Upper lobe of right lung (tissue), 1 donor: ENCODE results near the gene NAA50. TPM values are rescaled to one million over a fixed set of nuclear protein-coding genes. Genes with fewer than 3 reads are reported as not detected.

Experiments
- ATAC-seq: fragments of 200-7000 bp; cut with Tn5 transposase; one replicate; pipeline ENCODE4 v1.9.1; 2020; ENCODE audit warnings: mild to moderate bottlenecking, moderate library complexity
- DNase-seq: peaks from one replicate; pipeline ENCODE4 v3.0.0-alpha.2; 2020
- H3K27ac ChIP-seq: fragments of 200-600 bp; one replicate; pipeline ENCODE4 v1.8.0; 2022
- H3K27me3 ChIP-seq: fragments of 200-600 bp; one replicate; pipeline ENCODE4 v1.8.0; 2022; ENCODE audit warnings: mild to moderate bottlenecking
- H3K36me3 ChIP-seq: fragments of 200-600 bp; one replicate; pipeline ENCODE4 v1.8.0; 2022
- H3K4me1 ChIP-seq: fragments of 200-600 bp; one replicate; pipeline ENCODE4 v1.8.0; 2022
- H3K4me3 ChIP-seq: fragments of 200-600 bp; one replicate; pipeline ENCODE4 v1.8.0; 2022; ENCODE audit warnings: mild to moderate bottlenecking
- H3K9me3 ChIP-seq: fragments of 200-600 bp; one replicate; pipeline ENCODE4 v1.8.0; 2022
- CTCF ChIP-seq: fragments of 200-600 bp; IDR thresholded peaks from one replicate; pipeline ENCODE4 v1.8.0; 2022; ENCODE audit warnings: antibody characterized with exemption
- intact Hi-C: fragments of 100-400 bp; cut with DNase I; formaldehyde crosslinking; loops from one replicate; pipeline ENCODE4 v1.11.0; 2022
- total RNA-seq: library from RNA; stranded (reverse); fragmentation: NEBNext Ultra II Directional; extraction: Animal tissue kit (Norgen Biotek cat#: 25700); gene quantifications from one replicate; pipeline ENCODE4 v1.2.1, GENCODE V29; 2021
- donor health status: DM: no; HTN: yes; CAD: no; lungs with severe emphysema.

Gene NAA50
- total RNA-seq, 1 donor from 2014 or later = 90.0 TPM

GRCh38 chr3:113721636-113722035 is 24.4 kb downstream of the NAA50 start:
- Histone ChIP-seq H3K27me3 (no peaks in the 10 kb centered on the region), H3K4me3 (no peak overlapping the region), H3K36me3 (peaks cover 26% of the 10 kb centered on the region), H3K4me1 (no peaks in the 10 kb centered on the region), H3K9me3 (no peaks in the 10 kb centered on the region), H3K27ac (no peak overlapping the region)
- no peak for TF ChIP-seq CTCF
- ATAC-seq (no peak), DNase-seq (no peak)
- intact Hi-C loops = no loop called here

- Histone ChIP-seq H3K4me1 (no peaks in the 10 kb centered on the region), H3K36me3 (peaks cover 26% of the 10 kb centered on the region), H3K9me3 (no peaks in the 10 kb centered on the region), H3K27ac (no peak overlapping the region), H3K4me3 (no peak overlapping the region), H3K27me3 (no peaks in the 10 kb centered on the region)
- ATAC-seq (no peak), DNase-seq (no peak)
- no peak for TF ChIP-seq CTCF
- intact Hi-C loops = no loop called here
These were observed 26.3 kb downstream of the NAA50 start for GRCh38 chr3:113719758-113720157.

- intact Hi-C loops = no loop called here
- ATAC-seq = no peak
These were observed 26.8 kb downstream of the NAA50 start for GRCh38 chr3:113719294-113719693.

GRCh38 chr3:113717818-113718217 is 28.2 kb downstream of the NAA50 start:
- ATAC-seq (no peak), DNase-seq (no peak)
- Histone ChIP-seq H3K4me3 (no peak overlapping the region), H3K4me1 (no peaks in the 10 kb centered on the region), H3K9me3 (no peaks in the 10 kb centered on the region), H3K36me3 (peaks cover 19% of the 10 kb centered on the region), H3K27me3 (no peaks in the 10 kb centered on the region), H3K27ac (no peak overlapping the region)
- TF ChIP-seq CTCF = no peak
- intact Hi-C loops = no loop called here

More at GRCh38 chr3:113719294-113719693, 26.8 kb downstream of the NAA50 start:
- Histone ChIP-seq H3K36me3 (peaks cover 26% of the 10 kb centered on the region), H3K9me3 (no peaks in the 10 kb centered on the region), H3K4me1 (no peaks in the 10 kb centered on the region), H3K27me3 (no peaks in the 10 kb centered on the region), H3K4me3 (no peak overlapping the region), H3K27ac (no peak overlapping the region)
- no peak for DNase-seq
- TF ChIP-seq CTCF = no peak

GRCh38 chr3:113717308-113717707 is 28.7 kb downstream of the NAA50 start:
- no peaks in the 10 kb centered on the region for H3K9me3 ChIP-seq
- intact Hi-C loops = no loop called here
- H3K27me3 ChIP-seq = no peaks in the 10 kb centered on the region
- H3K36me3 ChIP-seq = peaks cover 19% of the 10 kb centered on the region
- H3K4me3 ChIP-seq = no peak overlapping the region
- no peak for TF ChIP-seq CTCF
- DNase-seq (no peak), ATAC-seq (no peak)
- H3K4me1 ChIP-seq = no peaks in the 10 kb centered on the region
- no peak overlapping the region for H3K27ac ChIP-seq

GRCh38 chr3:113714702-113715101 is 31.3 kb downstream of the NAA50 start:
- no peak for TF ChIP-seq CTCF
- no peak for ATAC-seq
- H3K27ac ChIP-seq = no peak overlapping the region
- no peaks in the 10 kb centered on the region for H3K36me3 ChIP-seq
- no peaks in the 10 kb centered on the region for H3K4me1 ChIP-seq
- intact Hi-C loops = no loop called here
- no peak for DNase-seq
- no peak overlapping the region for H3K4me3 ChIP-seq
- H3K9me3 ChIP-seq = no peaks in the 10 kb centered on the region
- no peaks in the 10 kb centered on the region for H3K27me3 ChIP-seq
